ENCODE data around the gene UCKL1. TPM values are rescaled to one million over a fixed set of nuclear protein-coding genes. Genes with fewer than 3 reads are reported as not detected.

Gene UCKL1
- total RNA-seq, 4 donors from 2014 or later: 32.3 to 80.1 (median 52.5) TPM

- no peaks in the 10 kb centered on the region for H3K27me3 ChIP-seq
- H3K36me3 ChIP-seq: peaks cover 37% of the 10 kb centered on the region
- H3K4me1 ChIP-seq: peaks cover 67% of the 10 kb centered on the region
- peak overlapping the region; percentile 32 for H3K4me3 ChIP-seq
- WGBS: 12% methylated on average over 16 of the region's 27 CpGs
- H3K27ac ChIP-seq: peak overlapping the region; percentile 29
- no peak for TF ChIP-seq EP300 (IDR thresholded peaks at IDR 0.05)
- TF ChIP-seq CTCF (IDR thresholded peaks at IDR 0.05): no peak
- no peak for TF ChIP-seq POLR2AphosphoS5 (IDR thresholded peaks at IDR 0.05)
- TF ChIP-seq POLR2A (IDR thresholded peaks at IDR 0.05): no peak
- DNase-seq (ENCODE audit: low spot score in 2 of 2): no peak
- H3K9me3 ChIP-seq: no peaks in the 10 kb centered on the region
Observed at GRCh38 chr20:63947638-63948456, 8.4 kb downstream of the UCKL1 start.

DNA sequence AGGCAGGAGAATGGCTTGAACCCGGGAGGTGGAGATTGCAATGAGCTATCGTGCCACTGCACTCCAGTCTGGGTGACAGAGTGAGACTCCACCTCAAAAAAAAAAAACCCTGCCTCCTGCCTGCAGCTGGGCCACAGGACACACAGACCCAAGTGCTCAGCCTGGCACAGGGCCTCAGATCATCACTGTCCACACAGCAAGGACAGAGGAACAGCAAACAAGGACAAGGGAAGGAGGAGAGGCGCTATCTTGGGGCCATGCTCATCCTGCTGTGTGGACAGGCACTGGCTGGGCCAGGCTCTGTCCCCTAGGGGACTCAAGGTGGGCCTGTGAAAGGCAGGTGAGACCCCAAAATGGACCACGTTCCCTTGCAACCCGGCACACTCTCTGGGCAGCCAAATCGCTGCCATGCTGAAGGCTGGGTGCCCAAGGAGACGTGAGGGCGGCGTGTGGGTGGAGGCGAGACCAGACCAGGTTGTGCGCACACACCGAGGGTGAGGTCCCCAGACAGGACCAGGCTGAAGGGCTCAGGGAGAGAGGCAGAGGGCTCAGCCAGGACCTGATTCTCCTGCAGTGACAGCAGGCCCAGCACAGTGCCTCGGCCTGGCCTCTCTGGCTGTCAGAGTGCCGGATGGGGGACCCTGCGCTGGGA is 9.1 kb downstream of the UCKL1 start:
- 77% methylated on average over 2 of the region's 15 CpGs for WGBS
- Histone ChIP-seq H3K9me3 (no peaks in the 10 kb centered on the region), H3K36me3 (peaks cover 39% of the 10 kb centered on the region), H3K4me1 (peaks cover 67% of the 10 kb centered on the region), H3K4me3 (no peak overlapping the region), H3K27me3 (no peaks in the 10 kb centered on the region), H3K27ac (no peak overlapping the region)
- no peak for DNase-seq (ENCODE audit: low spot score in 2 of 2)
- no peak for TF ChIP-seq POLR2AphosphoS5 (IDR thresholded peaks at IDR 0.05)
- no peak for TF ChIP-seq EP300 (IDR thresholded peaks at IDR 0.05)
- TF ChIP-seq CTCF (IDR thresholded peaks at IDR 0.05): no peak
- no peak for TF ChIP-seq POLR2A (IDR thresholded peaks at IDR 0.05)

DNA sequence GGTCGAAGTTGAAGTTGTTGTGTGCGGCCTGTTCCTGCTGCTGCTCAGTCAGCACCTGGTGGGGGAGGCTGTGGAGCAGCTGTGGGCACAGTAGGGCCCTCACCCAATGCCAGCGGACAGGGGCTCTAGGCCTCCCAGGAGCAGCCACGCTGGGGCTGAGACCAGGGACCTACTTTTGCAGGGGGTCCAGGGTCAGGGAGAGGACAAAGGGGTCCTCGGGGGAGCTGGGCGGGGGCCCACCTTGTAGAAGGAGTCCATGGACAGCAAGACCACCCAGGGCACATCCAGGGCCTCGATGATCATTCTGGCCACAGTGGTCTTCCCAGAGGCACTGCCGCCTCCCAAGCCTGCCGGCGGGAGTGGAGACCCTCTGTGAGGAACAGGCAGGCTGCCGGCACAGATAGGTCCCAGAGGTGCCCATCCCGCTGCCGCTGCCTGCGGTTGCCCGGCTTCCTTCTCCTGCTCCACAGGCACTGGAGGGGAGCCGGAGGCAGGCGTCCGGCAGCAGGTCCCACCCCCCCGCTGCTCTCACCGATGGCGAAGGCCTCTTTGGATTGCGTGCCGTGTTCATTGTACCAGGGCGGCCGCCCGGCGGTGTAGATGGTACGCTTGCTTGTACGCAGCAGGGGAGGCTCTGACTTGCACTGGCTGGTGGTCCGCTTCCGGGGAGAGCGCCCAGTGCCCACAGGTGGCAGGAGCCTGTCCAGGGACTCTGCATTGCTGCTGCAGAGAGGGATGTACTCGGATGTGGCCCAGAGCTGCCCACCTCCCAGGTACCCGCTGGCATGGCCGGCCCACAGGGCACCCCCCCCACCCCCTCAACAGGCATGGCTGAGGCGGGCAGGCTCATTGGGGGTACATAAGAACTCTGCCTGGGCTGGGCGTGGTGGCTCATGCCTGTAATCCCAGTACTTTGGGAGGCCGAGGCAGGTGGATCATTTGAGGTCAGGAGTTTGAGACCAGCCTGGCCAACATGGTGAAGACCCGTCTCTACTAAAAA is 10.0 kb downstream of the UCKL1 start:
- Histone ChIP-seq H3K36me3 (peaks cover 39% of the 10 kb centered on the region), H3K9me3 (no peaks in the 10 kb centered on the region), H3K4me1 (peaks cover 63% of the 10 kb centered on the region), H3K27me3 (no peaks in the 10 kb centered on the region), H3K4me3 (no peak overlapping the region), H3K27ac (no peak overlapping the region)
- 92% methylated on average over 16 of the region's 39 CpGs for WGBS
- TF ChIP-seq EP300 (IDR thresholded peaks at IDR 0.05): no peak
- TF ChIP-seq POLR2A (IDR thresholded peaks at IDR 0.05): no peak
- TF ChIP-seq CTCF (IDR thresholded peaks at IDR 0.05): no peak
- TF ChIP-seq POLR2AphosphoS5 (IDR thresholded peaks at IDR 0.05): no peak
- DNase-seq (ENCODE audit: low spot score in 2 of 2): no peak

DNA sequence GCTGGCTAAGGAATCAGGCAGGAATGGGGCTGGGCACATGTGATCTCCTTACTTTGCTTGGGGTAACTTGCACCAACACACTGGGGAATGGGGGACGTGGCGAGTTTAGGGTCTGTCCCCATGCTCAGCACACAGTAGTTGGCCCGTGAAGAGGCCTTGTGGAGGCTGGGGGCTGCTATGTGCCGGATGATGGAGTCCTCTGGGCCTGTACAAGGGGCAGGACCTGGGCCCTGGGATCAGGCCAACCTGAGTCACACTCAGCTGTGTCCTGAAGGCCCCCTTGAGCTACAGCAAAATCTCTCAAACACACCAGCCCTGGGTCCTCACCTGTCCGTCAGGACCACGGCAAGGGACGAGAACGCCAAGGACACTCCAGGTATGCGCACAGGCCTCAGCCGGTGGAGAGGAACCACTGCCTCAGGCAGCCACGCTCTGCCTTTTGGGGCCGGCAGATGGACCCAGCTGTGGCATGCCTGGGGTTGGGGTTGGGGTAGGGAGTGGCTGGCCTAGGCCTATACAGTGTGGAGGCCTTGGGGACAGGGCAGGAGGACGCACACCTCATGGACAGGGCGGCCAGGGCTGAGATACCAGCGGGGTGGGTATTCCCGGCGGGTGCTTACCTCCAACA is 11.1 kb downstream of the UCKL1 start:
- Histone ChIP-seq H3K27ac (no peak overlapping the region), H3K4me3 (no peak overlapping the region), H3K36me3 (peaks cover 50% of the 10 kb centered on the region), H3K9me3 (no peaks in the 10 kb centered on the region), H3K4me1 (peaks cover 55% of the 10 kb centered on the region), H3K27me3 (no peaks in the 10 kb centered on the region)
- no peak for DNase-seq (ENCODE audit: low spot score in 2 of 2)
- WGBS: 97% methylated on average over 3 of the region's 17 CpGs
- TF ChIP-seq EP300 (IDR thresholded peaks at IDR 0.05) (no peak), POLR2A (IDR thresholded peaks at IDR 0.05) (no peak), CTCF (IDR thresholded peaks at IDR 0.05) (no peak), POLR2AphosphoS5 (IDR thresholded peaks at IDR 0.05) (no peak)
